ENCODE measurements around the gene HSPB9.

DNA sequence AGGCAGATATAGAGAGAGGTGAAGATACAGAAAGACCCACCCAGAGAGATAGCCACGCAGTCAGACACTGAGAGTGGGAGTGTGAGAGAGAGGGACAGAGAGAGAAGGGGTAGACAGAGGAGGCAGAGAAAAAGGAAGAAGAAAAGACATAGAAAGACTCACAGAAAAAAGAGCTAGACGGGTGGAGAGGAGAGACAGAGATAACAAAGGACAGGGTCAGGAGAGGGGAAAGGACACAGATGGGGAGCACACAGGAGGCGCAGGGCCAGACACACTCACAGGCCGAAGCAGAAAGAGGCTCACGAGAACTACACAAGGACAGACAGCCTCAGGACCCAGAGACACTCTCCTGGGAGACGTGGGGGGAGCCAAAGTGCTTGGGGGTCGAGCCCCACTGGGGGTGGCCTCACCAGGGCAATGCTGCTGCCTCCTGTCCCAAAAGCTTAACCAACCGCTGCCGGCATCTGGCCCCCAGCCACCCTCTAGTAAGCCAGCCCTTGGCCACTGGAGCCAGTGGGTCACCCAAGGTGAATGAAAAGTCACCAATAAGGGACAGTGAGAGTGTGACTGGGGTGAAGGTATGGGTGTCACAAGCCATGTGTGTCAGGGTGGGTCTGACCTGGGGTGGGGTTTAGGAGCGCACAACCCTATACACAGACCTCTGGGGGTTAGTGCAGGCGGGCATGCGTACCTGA is 28.1 kb upstream of the HSPB9 start:
- TF ChIP-seq CREB1 (CRISPR knock-in tag; IDR thresholded peaks at IDR 0.05) (no peak), ESRRA (CRISPR knock-in tag; IDR thresholded peaks at IDR 0.05; ENCODE audit: borderline replicate concordance) (no peak), RELA (CRISPR knock-in tag; IDR thresholded peaks at IDR 0.05; ENCODE audit: borderline replicate concordance) (no peak), JUN (CRISPR knock-in tag; IDR thresholded peaks at IDR 0.05) (no peak), NR1H2 (CRISPR knock-in tag; IDR thresholded peaks at IDR 0.05) (no peak), ETV6 (CRISPR knock-in tag; IDR thresholded peaks at IDR 0.05) (no peak)
- TF ChIP-seq, protein P1, sequence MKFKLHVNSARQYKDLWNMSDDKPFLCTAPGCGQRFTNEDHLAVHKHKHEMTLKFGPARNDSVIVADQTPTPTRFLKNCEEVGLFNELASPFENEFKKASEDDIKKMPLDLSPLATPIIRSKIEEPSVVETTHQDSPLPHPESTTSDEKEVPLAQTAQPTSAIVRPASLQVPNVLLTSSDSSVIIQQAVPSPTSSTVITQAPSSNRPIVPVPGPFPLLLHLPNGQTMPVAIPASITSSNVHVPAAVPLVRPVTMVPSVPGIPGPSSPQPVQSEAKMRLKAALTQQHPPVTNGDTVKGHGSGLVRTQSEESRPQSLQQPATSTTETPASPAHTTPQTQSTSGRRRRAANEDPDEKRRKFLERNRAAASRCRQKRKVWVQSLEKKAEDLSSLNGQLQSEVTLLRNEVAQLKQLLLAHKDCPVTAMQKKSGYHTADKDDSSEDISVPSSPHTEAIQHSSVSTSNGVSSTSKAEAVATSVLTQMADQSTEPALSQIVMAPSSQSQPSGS (CRISPR knock-in tag; IDR thresholded peaks at IDR 0.05; ENCODE audit: borderline replicate concordance, low read depth): no peak
- TF ChIP-seq, protein P2, sequence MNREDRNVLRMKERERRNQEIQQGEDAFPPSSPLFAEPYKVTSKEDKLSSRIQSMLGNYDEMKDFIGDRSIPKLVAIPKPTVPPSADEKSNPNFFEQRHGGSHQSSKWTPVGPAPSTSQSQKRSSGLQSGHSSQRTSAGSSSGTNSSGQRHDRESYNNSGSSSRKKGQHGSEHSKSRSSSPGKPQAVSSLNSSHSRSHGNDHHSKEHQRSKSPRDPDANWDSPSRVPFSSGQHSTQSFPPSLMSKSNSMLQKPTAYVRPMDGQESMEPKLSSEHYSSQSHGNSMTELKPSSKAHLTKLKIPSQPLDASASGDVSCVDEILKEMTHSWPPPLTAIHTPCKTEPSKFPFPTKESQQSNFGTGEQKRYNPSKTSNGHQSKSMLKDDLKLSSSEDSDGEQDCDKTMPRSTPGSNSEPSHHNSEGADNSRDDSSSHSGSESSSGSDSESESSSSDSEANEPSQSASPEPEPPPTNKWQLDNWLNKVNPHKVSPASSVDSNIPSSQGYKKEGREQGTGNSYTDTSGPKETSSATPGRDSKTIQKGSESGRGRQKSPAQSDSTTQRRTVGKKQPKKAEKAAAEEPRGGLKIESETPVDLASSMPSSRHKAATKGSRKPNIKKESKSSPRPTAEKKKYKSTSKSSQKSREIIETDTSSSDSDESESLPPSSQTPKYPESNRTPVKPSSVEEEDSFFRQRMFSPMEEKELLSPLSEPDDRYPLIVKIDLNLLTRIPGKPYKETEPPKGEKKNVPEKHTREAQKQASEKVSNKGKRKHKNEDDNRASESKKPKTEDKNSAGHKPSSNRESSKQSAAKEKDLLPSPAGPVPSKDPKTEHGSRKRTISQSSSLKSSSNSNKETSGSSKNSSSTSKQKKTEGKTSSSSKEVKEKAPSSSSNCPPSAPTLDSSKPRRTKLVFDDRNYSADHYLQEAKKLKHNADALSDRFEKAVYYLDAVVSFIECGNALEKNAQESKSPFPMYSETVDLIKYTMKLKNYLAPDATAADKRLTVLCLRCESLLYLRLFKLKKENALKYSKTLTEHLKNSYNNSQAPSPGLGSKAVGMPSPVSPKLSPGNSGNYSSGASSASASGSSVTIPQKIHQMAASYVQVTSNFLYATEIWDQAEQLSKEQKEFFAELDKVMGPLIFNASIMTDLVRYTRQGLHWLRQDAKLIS (CRISPR knock-in tag; IDR thresholded peaks at IDR 0.05; ENCODE audit: borderline replicate concordance): no peak
- TF ChIP-seq, protein P3, sequence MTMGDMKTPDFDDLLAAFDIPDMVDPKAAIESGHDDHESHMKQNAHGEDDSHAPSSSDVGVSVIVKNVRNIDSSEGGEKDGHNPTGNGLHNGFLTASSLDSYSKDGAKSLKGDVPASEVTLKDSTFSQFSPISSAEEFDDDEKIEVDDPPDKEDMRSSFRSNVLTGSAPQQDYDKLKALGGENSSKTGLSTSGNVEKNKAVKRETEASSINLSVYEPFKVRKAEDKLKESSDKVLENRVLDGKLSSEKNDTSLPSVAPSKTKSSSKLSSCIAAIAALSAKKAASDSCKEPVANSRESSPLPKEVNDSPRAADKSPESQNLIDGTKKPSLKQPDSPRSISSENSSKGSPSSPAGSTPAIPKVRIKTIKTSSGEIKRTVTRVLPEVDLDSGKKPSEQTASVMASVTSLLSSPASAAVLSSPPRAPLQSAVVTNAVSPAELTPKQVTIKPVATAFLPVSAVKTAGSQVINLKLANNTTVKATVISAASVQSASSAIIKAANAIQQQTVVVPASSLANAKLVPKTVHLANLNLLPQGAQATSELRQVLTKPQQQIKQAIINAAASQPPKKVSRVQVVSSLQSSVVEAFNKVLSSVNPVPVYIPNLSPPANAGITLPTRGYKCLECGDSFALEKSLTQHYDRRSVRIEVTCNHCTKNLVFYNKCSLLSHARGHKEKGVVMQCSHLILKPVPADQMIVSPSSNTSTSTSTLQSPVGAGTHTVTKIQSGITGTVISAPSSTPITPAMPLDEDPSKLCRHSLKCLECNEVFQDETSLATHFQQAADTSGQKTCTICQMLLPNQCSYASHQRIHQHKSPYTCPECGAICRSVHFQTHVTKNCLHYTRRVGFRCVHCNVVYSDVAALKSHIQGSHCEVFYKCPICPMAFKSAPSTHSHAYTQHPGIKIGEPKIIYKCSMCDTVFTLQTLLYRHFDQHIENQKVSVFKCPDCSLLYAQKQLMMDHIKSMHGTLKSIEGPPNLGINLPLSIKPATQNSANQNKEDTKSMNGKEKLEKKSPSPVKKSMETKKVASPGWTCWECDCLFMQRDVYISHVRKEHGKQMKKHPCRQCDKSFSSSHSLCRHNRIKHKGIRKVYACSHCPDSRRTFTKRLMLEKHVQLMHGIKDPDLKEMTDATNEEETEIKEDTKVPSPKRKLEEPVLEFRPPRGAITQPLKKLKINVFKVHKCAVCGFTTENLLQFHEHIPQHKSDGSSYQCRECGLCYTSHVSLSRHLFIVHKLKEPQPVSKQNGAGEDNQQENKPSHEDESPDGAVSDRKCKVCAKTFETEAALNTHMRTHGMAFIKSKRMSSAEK (CRISPR knock-in tag; IDR thresholded peaks at IDR 0.05; ENCODE audit: borderline replicate concordance): no peak
- TF ChIP-seq, protein P4, sequence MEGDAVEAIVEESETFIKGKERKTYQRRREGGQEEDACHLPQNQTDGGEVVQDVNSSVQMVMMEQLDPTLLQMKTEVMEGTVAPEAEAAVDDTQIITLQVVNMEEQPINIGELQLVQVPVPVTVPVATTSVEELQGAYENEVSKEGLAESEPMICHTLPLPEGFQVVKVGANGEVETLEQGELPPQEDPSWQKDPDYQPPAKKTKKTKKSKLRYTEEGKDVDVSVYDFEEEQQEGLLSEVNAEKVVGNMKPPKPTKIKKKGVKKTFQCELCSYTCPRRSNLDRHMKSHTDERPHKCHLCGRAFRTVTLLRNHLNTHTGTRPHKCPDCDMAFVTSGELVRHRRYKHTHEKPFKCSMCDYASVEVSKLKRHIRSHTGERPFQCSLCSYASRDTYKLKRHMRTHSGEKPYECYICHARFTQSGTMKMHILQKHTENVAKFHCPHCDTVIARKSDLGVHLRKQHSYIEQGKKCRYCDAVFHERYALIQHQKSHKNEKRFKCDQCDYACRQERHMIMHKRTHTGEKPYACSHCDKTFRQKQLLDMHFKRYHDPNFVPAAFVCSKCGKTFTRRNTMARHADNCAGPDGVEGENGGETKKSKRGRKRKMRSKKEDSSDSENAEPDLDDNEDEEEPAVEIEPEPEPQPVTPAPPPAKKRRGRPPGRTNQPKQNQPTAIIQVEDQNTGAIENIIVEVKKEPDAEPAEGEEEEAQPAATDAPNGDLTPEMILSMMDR (IDR thresholded peaks at IDR 0.05): no peak
- TF ChIP-seq, protein P5, sequence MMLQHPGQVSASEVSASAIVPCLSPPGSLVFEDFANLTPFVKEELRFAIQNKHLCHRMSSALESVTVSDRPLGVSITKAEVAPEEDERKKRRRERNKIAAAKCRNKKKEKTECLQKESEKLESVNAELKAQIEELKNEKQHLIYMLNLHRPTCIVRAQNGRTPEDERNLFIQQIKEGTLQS (CRISPR knock-in tag; conservative IDR thresholded peaks at IDR 0.05): no peak
